Upper lobe of left lung (tissue), 4 donors: ENCODE results near the gene OSBPL2.

Experiments
- POLR2A ChIP-seq, 4 donors: fragments of 450-650 bp; IDR thresholded peaks; one replicate each; pipeline ENCODE4 v1.5.1; 2016 to 2017; ENCODE audit warnings: antibody characterized with exemption in 4 of 4, mild to moderate bottlenecking in 2 of 4
- TF ChIP-seq, protein P1 (sequence below), 6 experiments: fragments of 450-650 bp in 4 of 6; fragments of 200-600 bp in 2 of 6; sonication (generic) in 2 of 6; IDR thresholded peaks; one replicate each; pipeline ENCODE4 v1.5.1; 2016 to 2019; ENCODE audit warnings: antibody characterized with exemption in 6 of 6

DNA sequence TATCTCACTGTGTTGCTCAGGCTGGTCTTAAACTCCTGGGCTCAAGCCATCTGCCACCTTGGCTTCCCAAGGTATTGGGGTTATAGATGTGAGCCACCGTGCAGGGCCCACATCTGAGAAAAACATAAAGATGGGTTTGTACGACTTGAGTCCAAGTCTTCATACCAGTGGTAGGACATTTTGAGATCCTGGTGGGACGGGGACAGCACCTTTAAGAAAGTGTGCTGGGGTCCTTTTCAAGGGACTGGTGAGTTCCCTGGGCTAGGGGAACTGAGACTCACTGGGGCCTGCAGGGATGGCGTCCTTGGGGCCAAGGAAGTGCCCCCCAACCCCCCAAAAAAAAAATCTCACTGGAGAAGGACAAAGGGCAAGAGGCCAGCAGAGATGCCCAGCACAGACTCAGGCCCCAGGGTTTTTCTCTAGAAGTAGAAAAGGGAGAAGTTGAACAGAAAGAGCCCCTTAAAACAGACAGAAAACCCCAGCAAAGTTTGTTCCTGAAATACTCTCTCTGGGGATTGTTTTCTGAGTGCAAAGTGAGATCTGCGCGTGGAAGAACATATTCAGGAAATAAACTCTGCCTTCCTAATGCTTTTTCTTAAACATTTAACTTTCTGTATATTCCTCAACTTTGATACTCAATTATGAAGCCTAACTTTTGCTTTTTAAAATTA, 10.7 kb downstream of the OSBPL2 start:
- TF ChIP-seq POLR2A (IDR thresholded peaks at IDR 0.05): no peak
- TF ChIP-seq, protein P1, sequence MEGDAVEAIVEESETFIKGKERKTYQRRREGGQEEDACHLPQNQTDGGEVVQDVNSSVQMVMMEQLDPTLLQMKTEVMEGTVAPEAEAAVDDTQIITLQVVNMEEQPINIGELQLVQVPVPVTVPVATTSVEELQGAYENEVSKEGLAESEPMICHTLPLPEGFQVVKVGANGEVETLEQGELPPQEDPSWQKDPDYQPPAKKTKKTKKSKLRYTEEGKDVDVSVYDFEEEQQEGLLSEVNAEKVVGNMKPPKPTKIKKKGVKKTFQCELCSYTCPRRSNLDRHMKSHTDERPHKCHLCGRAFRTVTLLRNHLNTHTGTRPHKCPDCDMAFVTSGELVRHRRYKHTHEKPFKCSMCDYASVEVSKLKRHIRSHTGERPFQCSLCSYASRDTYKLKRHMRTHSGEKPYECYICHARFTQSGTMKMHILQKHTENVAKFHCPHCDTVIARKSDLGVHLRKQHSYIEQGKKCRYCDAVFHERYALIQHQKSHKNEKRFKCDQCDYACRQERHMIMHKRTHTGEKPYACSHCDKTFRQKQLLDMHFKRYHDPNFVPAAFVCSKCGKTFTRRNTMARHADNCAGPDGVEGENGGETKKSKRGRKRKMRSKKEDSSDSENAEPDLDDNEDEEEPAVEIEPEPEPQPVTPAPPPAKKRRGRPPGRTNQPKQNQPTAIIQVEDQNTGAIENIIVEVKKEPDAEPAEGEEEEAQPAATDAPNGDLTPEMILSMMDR (IDR thresholded peaks at IDR 0.05): no peak
